MCF 10A (cell line): ENCODE results near the gene AMELY. TPM values are rescaled to one million over a fixed set of nuclear protein-coding genes. Genes with fewer than 3 reads are reported as not detected.

Source experiments
- BruUV-seq: library from RNA; stranded (reverse); fragments of 400-500 nt; replicated peaks from 2 replicates; lab custom pipeline; 2021; lab: Mats Ljungman, UMichigan
- CTCF ChIA-PET: fragments of 300-600 bp; sonication (Branson Sonifier 250); formaldehyde crosslinking; extraction: SDS; loops from one replicate; lab custom pipeline; 2021; ENCODE audit warnings: antibody characterized with exemption, inconsistent platforms; lab: Yijun Ruan, JAX
- POLR2A ChIA-PET: fragments of 300-600, 350-650 bp; sonication (Branson Sonifier 250); formaldehyde crosslinking; extraction: SDS; loops from one replicate; lab custom pipeline; 2020; ENCODE audit warnings: antibody characterized with exemption, inconsistent platforms; lab: Yijun Ruan, JAX
- DNase-seq: peaks from one replicate; pipeline ENCODE4 v3.0.0-alpha.2; 2018; ENCODE audit not compliant: unreplicated experiment
- H3K27ac Mint-ChIP-seq: one replicate; pipeline ENCODE4 v1.8.0; 2022; ENCODE audit warnings: mild to moderate bottlenecking, low read depth, mixed read lengths; ENCODE audit not compliant: unreplicated experiment
- H3K27me3 Mint-ChIP-seq: one replicate; pipeline ENCODE4 v1.8.0; 2022; ENCODE audit warnings: mixed read lengths; ENCODE audit not compliant: insufficient read depth, unreplicated experiment
- H3K36me3 Mint-ChIP-seq: one replicate; pipeline ENCODE4 v1.8.0; 2022; ENCODE audit warnings: mild to moderate bottlenecking, moderate library complexity, mixed read lengths; ENCODE audit not compliant: insufficient read depth, unreplicated experiment
- H3K4me1 Mint-ChIP-seq: one replicate; pipeline ENCODE4 v1.8.0; 2022; ENCODE audit warnings: mixed read lengths; ENCODE audit not compliant: insufficient read depth, unreplicated experiment
- H3K4me3 Mint-ChIP-seq: one replicate; pipeline ENCODE4 v1.8.0; 2022; ENCODE audit warnings: mild to moderate bottlenecking, moderate library complexity, mixed read lengths; ENCODE audit not compliant: unreplicated experiment
- H3K9me3 Mint-ChIP-seq: one replicate; pipeline ENCODE4 v1.8.0; 2022; ENCODE audit warnings: mixed read lengths; ENCODE audit not compliant: unreplicated experiment
- intact Hi-C: fragments of 100-400 bp; cut with micrococcal nuclease; formaldehyde crosslinking; loops from 2 replicates; pipeline ENCODE4 v1.14.1; 2022
- total RNA-seq: library from RNA; stranded (reverse); gene quantifications from 2 replicates; pipeline ENCODE4 v1.2.3, GENCODE V29; 2022
- TF ChIP-seq, protein P1 (sequence below): fragments of 200-600 bp; IDR thresholded peaks from one replicate; pipeline ENCODE4 v1.8.0; 2022; ENCODE audit warnings: antibody characterized with exemption, mild to moderate bottlenecking; ENCODE audit not compliant: unreplicated experiment

AMELY gene
- total RNA-seq, 1 experiment from 2014 or later, result not detected

DNA sequence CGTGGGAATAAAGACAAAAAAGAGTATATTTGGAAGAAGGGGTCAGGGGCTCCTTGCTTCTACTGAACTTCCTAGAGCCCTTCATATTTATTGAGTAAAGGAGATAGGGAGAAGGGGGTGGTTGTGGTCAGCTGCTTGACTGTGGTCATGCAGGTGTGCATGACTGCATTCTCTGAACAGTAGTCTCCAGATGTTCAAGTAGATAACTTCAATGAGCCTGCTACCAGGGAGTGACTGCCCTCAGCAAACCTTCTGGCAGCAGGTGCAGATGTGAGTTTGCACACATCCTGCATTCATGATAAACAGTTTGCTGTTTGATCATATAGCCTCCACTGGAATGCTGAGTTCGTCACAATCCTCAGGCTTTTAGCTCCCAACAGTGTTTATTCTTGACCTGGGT lies 9.5 kb upstream of the AMELY start:
- BruUV-seq, result no TSS peak
- TF ChIP-seq, protein P1, sequence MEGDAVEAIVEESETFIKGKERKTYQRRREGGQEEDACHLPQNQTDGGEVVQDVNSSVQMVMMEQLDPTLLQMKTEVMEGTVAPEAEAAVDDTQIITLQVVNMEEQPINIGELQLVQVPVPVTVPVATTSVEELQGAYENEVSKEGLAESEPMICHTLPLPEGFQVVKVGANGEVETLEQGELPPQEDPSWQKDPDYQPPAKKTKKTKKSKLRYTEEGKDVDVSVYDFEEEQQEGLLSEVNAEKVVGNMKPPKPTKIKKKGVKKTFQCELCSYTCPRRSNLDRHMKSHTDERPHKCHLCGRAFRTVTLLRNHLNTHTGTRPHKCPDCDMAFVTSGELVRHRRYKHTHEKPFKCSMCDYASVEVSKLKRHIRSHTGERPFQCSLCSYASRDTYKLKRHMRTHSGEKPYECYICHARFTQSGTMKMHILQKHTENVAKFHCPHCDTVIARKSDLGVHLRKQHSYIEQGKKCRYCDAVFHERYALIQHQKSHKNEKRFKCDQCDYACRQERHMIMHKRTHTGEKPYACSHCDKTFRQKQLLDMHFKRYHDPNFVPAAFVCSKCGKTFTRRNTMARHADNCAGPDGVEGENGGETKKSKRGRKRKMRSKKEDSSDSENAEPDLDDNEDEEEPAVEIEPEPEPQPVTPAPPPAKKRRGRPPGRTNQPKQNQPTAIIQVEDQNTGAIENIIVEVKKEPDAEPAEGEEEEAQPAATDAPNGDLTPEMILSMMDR, result no peak
- intact Hi-C loops, result no loop called here
- no peaks in the 10 kb centered on the region for H3K4me1 Mint-ChIP-seq
- no peak overlapping the region for H3K27ac Mint-ChIP-seq
- H3K9me3 Mint-ChIP-seq, result no peaks in the 10 kb centered on the region
- H3K27me3 Mint-ChIP-seq, result no peaks in the 10 kb centered on the region
- no peak overlapping the region for H3K4me3 Mint-ChIP-seq
- CTCF ChIA-PET, result no interaction called here
- no peaks in the 10 kb centered on the region for H3K36me3 Mint-ChIP-seq
- DNase-seq, result no peak
- POLR2A ChIA-PET, result no interaction called here

DNA sequence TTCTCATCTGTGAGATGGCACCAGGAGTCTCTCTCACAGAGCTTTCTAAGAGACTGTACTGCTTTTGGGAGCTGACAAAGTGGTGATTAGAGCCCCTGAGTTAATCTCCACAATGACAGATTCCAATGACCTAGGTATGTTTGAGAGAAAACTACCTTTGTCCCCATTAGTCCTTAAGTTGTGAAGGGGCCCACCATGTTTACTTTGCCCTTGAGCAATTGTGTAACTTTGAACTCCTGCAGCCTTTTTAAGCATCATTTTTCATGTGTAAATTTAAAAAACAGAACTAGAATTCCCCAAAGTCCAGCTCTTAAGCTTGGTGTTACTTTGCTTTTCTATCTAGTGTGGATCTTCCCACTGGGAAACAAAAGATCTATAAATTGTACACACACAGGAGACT lies 1.8 kb upstream of the AMELY start:
- CTCF ChIA-PET, result no interaction called here
- H3K9me3 Mint-ChIP-seq, result no peaks in the 10 kb centered on the region
- no TSS peak for BruUV-seq
- H3K4me3 Mint-ChIP-seq, result no peak overlapping the region
- H3K4me1 Mint-ChIP-seq, result no peaks in the 10 kb centered on the region
- no peaks in the 10 kb centered on the region for H3K36me3 Mint-ChIP-seq
- POLR2A ChIA-PET, result no interaction called here
- TF ChIP-seq, protein P1, result no peak
- intact Hi-C loops, result no loop called here
- H3K27me3 Mint-ChIP-seq, result no peaks in the 10 kb centered on the region
- H3K27ac Mint-ChIP-seq, result no peak overlapping the region
- no peak for DNase-seq

DNA sequence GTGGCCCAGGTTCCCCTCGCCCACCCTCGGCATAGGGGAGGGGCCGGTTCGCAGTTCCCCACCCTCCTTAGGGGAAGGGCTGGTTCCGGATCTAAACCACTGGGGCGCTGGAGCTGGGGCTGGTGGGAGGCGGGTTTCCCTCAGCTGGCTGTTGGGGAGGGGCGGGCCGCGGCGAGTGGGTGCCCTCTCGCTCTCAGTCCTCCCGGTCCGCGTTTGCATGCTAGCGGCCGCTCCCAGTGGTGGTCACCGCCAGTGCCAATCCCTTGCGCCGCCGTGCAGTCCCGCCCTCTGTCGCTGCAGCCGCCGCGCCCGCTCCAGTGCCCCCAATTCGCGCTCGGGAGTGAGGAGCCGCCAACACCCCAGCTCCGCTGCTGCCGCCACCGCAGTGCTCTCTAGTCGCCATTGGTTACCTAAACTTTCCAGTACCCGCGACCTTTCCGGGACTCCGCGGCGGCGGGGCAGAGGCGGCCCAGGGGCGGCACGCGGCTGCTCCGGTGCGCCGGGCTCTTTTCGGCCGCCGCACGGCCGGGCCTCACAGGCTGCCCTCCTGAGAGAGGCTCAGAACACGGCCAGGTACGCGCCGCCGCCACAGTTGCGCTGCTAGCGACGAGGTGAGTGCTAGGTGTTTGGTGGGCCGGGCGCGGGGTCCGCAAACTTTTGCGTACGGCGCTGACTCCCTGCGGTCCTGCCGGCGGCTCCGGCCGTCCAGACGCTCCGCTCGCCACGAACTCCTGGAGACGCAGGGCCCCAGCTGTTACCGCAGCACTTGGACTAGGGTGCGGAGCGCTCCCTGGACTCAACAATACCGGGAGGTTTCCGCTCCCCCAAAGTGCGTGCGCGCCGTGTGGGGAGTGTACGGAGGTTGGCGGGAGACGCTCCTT lies 940 bp downstream of the AMELY start, which contains the start of gene TBL1Y:
TSS of gene TBL1Y (plus strand) at position 326 of the 881 bp plus-strand sequence. CDS start 114,388 bp downstream, outside the sequence.
- Mint-ChIP-seq H3K4me1 (no peaks in the 10 kb centered on the region), H3K27me3 (no peaks in the 10 kb centered on the region), H3K27ac (no peak within 1 kb of the TSS), H3K36me3 (no peaks in the 10 kb centered on the region), H3K4me3 (no peak within 1 kb of the TSS), H3K9me3 (no peaks in the 10 kb centered on the region)
- TF ChIP-seq, protein P1, result no peak
- intact Hi-C loops, result no loop called here
- no peak for DNase-seq
- ChIA-PET POLR2A (no interaction called here), CTCF (no interaction called here)
- BruUV-seq, result no TSS peak

DNA sequence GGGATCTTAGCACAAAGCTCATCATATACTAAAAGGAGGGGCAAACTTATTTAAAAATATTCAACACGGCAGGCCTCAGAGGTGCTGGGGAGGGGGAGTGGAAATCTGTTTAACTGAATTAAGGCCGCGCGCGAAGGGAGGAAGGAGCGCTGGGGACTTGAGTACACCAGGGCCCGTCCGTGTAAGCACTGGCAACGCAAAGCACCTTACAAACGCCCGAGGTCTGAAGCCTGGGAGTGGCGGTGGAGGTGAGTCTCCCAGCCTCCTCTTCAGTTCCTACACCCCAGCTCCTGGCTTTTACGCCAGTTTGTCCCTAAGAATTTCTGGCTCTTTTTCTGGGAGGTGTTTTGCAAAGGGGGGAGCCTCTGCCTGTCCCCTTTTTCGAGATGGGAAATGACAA lies 1.7 kb downstream of the AMELY start:
- Mint-ChIP-seq H3K27ac (no peak overlapping the region), H3K9me3 (no peaks in the 10 kb centered on the region), H3K36me3 (no peaks in the 10 kb centered on the region), H3K4me3 (no peak overlapping the region), H3K4me1 (no peaks in the 10 kb centered on the region), H3K27me3 (no peaks in the 10 kb centered on the region)
- intact Hi-C loops, result no loop called here
- ChIA-PET CTCF (no interaction called here), POLR2A (no interaction called here)
- BruUV-seq, result no TSS peak
- TF ChIP-seq, protein P1, result no peak
- DNase-seq, result no peak
